Neural progenitor cell (in vitro differentiated cells): Measurements from ENCODE around the gene ZNF48.

Experiments used
- EZH2 ChIP-seq: fragments of 200-600 bp; sonication (generic); IDR thresholded peaks from 2 replicates; pipeline ENCODE4 v1.6.1; 2017; ENCODE audit warnings: antibody characterized with exemption, mild to moderate bottlenecking, moderate library complexity
- TF ChIP-seq, protein P1 (sequence below): fragments of 200-600 bp; sonication (generic); IDR thresholded peaks from 2 replicates; pipeline ENCODE4 v1.5.1; 2017; ENCODE audit warnings: antibody characterized with exemption, mild to moderate bottlenecking

DNA sequence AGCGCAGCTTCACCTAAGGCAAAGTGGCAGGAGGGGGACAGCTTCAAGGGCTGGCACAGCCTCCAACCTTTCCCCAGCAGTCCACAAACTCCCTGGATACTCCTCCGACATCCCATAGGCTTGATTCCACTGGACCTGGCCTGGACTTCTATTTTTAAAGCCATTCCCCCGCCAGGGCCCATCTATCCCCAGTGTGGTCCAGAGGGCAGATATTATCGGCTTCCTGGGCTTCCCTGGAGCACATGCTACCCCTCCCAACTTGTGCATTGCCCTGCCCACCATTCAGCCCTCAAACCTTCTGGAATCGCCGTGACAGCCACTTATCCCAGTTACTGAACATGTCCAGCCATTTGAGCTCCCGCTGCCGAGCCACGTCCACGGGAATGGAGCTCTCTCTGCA, 30.0 kb upstream of the ZNF48 start:
- TF ChIP-seq, protein P1, sequence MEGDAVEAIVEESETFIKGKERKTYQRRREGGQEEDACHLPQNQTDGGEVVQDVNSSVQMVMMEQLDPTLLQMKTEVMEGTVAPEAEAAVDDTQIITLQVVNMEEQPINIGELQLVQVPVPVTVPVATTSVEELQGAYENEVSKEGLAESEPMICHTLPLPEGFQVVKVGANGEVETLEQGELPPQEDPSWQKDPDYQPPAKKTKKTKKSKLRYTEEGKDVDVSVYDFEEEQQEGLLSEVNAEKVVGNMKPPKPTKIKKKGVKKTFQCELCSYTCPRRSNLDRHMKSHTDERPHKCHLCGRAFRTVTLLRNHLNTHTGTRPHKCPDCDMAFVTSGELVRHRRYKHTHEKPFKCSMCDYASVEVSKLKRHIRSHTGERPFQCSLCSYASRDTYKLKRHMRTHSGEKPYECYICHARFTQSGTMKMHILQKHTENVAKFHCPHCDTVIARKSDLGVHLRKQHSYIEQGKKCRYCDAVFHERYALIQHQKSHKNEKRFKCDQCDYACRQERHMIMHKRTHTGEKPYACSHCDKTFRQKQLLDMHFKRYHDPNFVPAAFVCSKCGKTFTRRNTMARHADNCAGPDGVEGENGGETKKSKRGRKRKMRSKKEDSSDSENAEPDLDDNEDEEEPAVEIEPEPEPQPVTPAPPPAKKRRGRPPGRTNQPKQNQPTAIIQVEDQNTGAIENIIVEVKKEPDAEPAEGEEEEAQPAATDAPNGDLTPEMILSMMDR: no peak
- TF ChIP-seq EZH2: no peak
